Choroid plexus epithelial cell (primary cell): ENCODE results near the gene PRR15.

Experiments used
- DNase-seq: peaks from one replicate; pipeline ENCODE4 v3.0.0-alpha.2; 2010; ENCODE audit warnings: low read depth
- H3K4me3 ChIP-seq: 2 replicates; pipeline ENCODE4 v1.5.1; 2011; ENCODE audit warnings: low read depth, mild to moderate bottlenecking, control low read depth, low read length, moderate library complexity
- TF ChIP-seq, protein P1 (sequence below): conservative IDR thresholded peaks from 2 replicates; pipeline ENCODE4 v1.5.1; 2011; ENCODE audit warnings: low read depth, mild to moderate bottlenecking, control low read depth, inconsistent platforms, low read length, moderate library complexity

The PRR15 gene

DNA sequence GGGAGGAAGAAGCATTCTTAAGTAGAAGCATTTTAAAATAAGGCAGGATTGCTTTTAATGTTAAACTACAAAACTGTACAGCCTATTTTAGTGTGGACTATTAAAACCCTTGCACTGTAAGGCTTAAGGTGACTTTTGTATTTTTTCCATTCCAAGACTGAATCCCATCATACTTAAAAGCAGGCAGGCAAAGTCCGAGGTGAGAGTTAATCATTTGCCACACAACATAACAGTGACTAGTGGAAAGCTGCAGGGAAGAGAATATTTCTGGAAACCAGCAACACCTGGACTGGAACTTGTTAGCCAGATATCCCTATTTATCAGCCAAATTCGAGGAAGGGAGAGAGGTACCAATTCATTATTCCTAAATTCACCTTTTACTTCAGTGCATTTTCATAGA is 3.5 kb downstream of the PRR15 start:
- TF ChIP-seq, protein P1, sequence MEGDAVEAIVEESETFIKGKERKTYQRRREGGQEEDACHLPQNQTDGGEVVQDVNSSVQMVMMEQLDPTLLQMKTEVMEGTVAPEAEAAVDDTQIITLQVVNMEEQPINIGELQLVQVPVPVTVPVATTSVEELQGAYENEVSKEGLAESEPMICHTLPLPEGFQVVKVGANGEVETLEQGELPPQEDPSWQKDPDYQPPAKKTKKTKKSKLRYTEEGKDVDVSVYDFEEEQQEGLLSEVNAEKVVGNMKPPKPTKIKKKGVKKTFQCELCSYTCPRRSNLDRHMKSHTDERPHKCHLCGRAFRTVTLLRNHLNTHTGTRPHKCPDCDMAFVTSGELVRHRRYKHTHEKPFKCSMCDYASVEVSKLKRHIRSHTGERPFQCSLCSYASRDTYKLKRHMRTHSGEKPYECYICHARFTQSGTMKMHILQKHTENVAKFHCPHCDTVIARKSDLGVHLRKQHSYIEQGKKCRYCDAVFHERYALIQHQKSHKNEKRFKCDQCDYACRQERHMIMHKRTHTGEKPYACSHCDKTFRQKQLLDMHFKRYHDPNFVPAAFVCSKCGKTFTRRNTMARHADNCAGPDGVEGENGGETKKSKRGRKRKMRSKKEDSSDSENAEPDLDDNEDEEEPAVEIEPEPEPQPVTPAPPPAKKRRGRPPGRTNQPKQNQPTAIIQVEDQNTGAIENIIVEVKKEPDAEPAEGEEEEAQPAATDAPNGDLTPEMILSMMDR: no peak
- no peak for DNase-seq
- no peak overlapping the region for H3K4me3 ChIP-seq

DNA sequence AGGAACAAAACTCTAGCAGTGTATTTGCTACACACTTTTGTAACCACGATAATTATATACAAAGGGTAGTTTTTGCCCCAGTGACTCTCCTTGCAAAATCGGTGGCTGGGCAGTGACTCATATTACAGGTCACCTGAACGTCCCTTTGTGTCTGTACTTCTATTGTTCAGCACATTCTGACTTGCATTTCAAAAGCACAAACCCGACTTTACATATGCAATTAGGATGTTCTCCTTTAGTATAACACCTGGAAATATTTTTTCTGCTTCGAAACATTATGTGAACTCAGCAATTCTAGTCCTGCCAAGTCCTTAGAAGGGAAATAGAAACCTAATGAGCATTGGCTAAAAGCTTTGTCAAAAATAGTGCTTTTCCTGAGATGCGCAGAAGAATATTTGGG is 6.0 kb downstream of the PRR15 start:
- TF ChIP-seq, protein P1: no peak
- no peak overlapping the region for H3K4me3 ChIP-seq
- no peak for DNase-seq

DNA sequence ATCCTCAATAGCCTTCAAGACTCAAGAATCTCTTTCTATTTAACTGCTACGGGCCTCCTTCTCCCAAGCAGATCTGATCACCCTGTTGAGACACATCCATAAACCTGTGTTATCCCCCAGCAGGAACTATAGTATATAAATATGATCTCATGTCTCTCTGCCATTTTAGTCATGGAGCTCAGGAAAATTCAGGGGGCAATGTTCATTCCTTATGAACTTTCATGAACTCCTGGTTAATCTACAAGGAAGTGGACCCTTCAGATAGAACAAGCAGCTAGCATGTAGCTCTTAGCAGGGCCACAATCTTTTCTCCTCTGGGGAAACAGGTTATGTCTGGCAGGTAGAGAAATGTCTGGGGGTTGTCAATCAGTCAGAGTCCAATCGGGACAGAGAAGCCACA is 8.9 kb downstream of the PRR15 start:
- DNase-seq: no peak
- no peak overlapping the region for H3K4me3 ChIP-seq
- TF ChIP-seq, protein P1: no peak

GRCh38 chr7:29573567-29573966 is 9.9 kb downstream of the PRR15 start:
- TF ChIP-seq, protein P1: no peak
- H3K4me3 ChIP-seq: no peak overlapping the region
- DNase-seq: no peak

DNA sequence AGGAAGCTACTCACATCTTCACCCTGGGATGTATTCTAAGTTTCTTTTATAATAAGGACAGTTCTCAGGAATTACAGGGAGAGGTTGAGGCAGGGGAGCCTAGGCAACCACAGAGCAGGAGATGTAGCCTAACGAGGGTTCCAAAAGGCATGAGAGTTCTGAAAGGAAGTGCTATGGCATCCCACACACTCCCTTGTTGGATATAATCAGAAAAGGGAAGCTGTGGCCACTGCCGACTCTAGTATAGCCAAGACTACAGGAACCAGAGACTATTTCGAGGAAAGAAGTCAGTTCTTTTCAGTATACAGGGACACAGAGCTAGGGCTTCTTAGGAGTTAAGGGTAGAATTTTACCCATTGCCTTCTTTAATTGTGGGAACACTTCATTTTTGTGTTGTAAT is 11.0 kb downstream of the PRR15 start:
- no peak overlapping the region for H3K4me3 ChIP-seq
- TF ChIP-seq, protein P1: no peak
- no peak for DNase-seq

DNA sequence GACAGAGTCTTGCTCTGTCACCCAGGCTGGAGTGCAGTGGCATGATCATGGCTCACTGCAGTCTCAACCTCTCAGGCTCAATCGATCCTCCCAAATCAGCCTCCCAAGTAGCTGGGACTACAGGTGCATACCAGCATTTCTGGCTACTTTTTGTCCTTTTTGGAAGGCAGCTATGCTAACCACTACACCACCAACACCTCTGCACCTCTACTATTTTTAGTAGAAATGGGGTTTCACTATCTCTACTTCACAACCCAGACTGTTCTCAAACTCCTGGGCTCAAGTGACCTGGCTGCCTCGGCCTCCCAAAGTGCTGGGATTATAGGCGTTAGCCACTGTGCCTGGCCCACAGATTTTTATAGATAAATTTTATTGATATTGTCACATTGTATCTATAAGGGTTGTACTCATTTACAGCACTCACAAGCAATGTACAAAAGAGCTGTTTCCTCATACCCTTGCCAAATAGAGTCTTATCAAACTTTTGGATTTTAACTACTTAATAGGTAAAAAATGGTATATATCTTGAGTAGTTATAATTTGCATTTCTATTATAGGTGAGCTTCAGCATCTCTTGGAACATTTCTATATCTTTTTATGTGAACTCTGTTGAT is 23.7 kb downstream of the PRR15 start:
- H3K4me3 ChIP-seq: no peak overlapping the region
- TF ChIP-seq, protein P1: no peak
- no peak for DNase-seq

- H3K4me3 ChIP-seq: no peak overlapping the region
- TF ChIP-seq, protein P1: no peak
- no peak for DNase-seq
Observed at GRCh38 chr7:29588212-29588611, 24.6 kb downstream of the PRR15 start.
